Panc1 (cell line): ENCODE measurements around the gene AGPS. TPM values are rescaled to one million over a fixed set of nuclear protein-coding genes. Genes with fewer than 3 reads are reported as not detected.

Experiments
- ATAC-seq: fragments of 200-7000 bp; cut with Tn5 transposase; 2 replicates; pipeline ENCODE4 v1.9.1; 2020; ENCODE audit warnings: mild to moderate bottlenecking, moderate library complexity
- BruUV-seq: library from RNA; stranded (reverse); fragments of 400-500 nt; replicated peaks from 2 replicates; lab custom pipeline; 2021; lab: Mats Ljungman, UMichigan
- CTCF ChIA-PET: fragments of 300-600 bp; sonication (Branson Sonifier 250); formaldehyde crosslinking; loops from one replicate; lab custom pipeline; 2022; ENCODE audit warnings: antibody characterized with exemption; lab: Charles Lee
- POLR2A ChIA-PET: fragments of 300-600 bp; sonication (Branson Sonifier 250); formaldehyde crosslinking; loops from one replicate; lab custom pipeline; 2022; ENCODE audit warnings: antibody characterized with exemption; lab: Charles Lee
- DNase-seq: peaks from one replicate; pipeline ENCODE4 v3.0.0-alpha.2; 2010; ENCODE audit warnings: low read depth, low spot score
- H3K27ac ChIP-seq: 2 replicates; pipeline ENCODE4 v1.5.1; 2011; ENCODE audit warnings: mild to moderate bottlenecking, low read length, inconsistent platforms
- H3K27me3 ChIP-seq: fragments of 200-500 bp; sonication (Bioruptor generic); 2 replicates; pipeline ENCODE4 v1.6.0; 2014; ENCODE audit warnings: low read length, inconsistent platforms; ENCODE audit not compliant: control insufficient read depth, insufficient read depth
- H3K36me3 ChIP-seq: fragments of 200-500 bp; sonication (Bioruptor generic); 2 replicates; pipeline ENCODE4 v1.5.1; 2014; ENCODE audit warnings: inconsistent platforms, mild to moderate bottlenecking, low read length, moderate library complexity; ENCODE audit not compliant: control insufficient read depth, insufficient read depth
- H3K4me1 ChIP-seq: 2 replicates; pipeline ENCODE4 v1.5.1; 2011; ENCODE audit warnings: inconsistent platforms, mild to moderate bottlenecking, low read length, moderate library complexity; ENCODE audit not compliant: control insufficient read depth, insufficient read depth
- H3K4me3 ChIP-seq, 2 experiments: 2 replicates each; pipeline ENCODE4 v1.5.1; 2011 to 2012; ENCODE audit warnings: low read depth in 2 of 2, low read length in 2 of 2, mild to moderate bottlenecking in 2 of 2, inconsistent platforms in 1 of 2, moderate library complexity in 1 of 2
- H3K9me3 ChIP-seq: fragments of 200-500 bp; sonication (Bioruptor generic); 2 replicates; pipeline ENCODE4 v1.5.1; 2014; ENCODE audit warnings: low read depth, mild to moderate bottlenecking, inconsistent platforms, low read length, moderate library complexity; ENCODE audit not compliant: control insufficient read depth, insufficient read depth
- CTCF ChIP-seq: fragments of 450-650 bp; IDR thresholded peaks from 2 replicates; pipeline ENCODE4 v1.5.1; 2017; ENCODE audit warnings: mild to moderate bottlenecking
- POLR2AphosphoS5 ChIP-seq: IDR thresholded peaks from 2 replicates; pipeline ENCODE4 v1.6.1; 2012; ENCODE audit warnings: mild to moderate bottlenecking, low read depth, low read length, moderate library complexity
- SIN3A ChIP-seq: IDR thresholded peaks from 2 replicates; pipeline ENCODE4 v1.6.1; 2012; ENCODE audit warnings: low read depth, mild to moderate bottlenecking, low read length, moderate library complexity, borderline replicate concordance; ENCODE audit not compliant: insufficient read depth
- TCF7L2 ChIP-seq: IDR thresholded peaks from 2 replicates; pipeline ENCODE4 v1.6.1; 2011; ENCODE audit warnings: mild to moderate bottlenecking, low read depth, low read length, inconsistent platforms
- in situ Hi-C: cut with HindIII; loops from 2 replicates; pipeline ENCODE4 v1.10.0; 2016; ENCODE audit warnings: low sequenced_read_pairs, low pct_unique_long_range_greater_than_20kb
- intact Hi-C: fragments of 100-400 bp; cut with micrococcal nuclease; formaldehyde crosslinking; loops from one replicate; pipeline ENCODE4 v1.10.0; 2022; ENCODE audit not compliant: unreplicated experiment
- total RNA-seq: library from RNA; stranded (reverse); gene quantifications from one replicate; pipeline ENCODE4 v1.2.1, GENCODE V29; 2021; ENCODE audit not compliant: unreplicated experiment
- TF ChIP-seq, protein P1 (sequence below), 2 experiments: IDR thresholded peaks; 2 replicates each; pipeline ENCODE4 v1.6.1; 2011 to 2012; ENCODE audit warnings: low read depth in 2 of 2, control low read depth in 1 of 2, low read length in 1 of 2, mild to moderate bottlenecking in 1 of 2, moderate library complexity in 1 of 2; ENCODE audit not compliant: insufficient read depth in 1 of 2

Gene AGPS
- total RNA-seq, 1 experiment from 2014 or later = 68.7 TPM

GRCh38 chr2:177529166-177529565 lies 136.6 kb downstream of the AGPS start:
- in situ Hi-C loops (no loop called here), intact Hi-C loops (no loop called here)
- DNase-seq (no peak), ATAC-seq (no peak)
- ChIA-PET POLR2A (no interaction called here), CTCF (no interaction called here)
- no peaks in the 10 kb centered on the region for H3K36me3 ChIP-seq
- no peak overlapping the region for H3K4me3 ChIP-seq
- BruUV-seq = no TSS peak
- H3K27me3 ChIP-seq = no peaks in the 10 kb centered on the region
- no peaks in the 10 kb centered on the region for H3K9me3 ChIP-seq
- no peak for TF ChIP-seq SIN3A
- TF ChIP-seq, protein P1, sequence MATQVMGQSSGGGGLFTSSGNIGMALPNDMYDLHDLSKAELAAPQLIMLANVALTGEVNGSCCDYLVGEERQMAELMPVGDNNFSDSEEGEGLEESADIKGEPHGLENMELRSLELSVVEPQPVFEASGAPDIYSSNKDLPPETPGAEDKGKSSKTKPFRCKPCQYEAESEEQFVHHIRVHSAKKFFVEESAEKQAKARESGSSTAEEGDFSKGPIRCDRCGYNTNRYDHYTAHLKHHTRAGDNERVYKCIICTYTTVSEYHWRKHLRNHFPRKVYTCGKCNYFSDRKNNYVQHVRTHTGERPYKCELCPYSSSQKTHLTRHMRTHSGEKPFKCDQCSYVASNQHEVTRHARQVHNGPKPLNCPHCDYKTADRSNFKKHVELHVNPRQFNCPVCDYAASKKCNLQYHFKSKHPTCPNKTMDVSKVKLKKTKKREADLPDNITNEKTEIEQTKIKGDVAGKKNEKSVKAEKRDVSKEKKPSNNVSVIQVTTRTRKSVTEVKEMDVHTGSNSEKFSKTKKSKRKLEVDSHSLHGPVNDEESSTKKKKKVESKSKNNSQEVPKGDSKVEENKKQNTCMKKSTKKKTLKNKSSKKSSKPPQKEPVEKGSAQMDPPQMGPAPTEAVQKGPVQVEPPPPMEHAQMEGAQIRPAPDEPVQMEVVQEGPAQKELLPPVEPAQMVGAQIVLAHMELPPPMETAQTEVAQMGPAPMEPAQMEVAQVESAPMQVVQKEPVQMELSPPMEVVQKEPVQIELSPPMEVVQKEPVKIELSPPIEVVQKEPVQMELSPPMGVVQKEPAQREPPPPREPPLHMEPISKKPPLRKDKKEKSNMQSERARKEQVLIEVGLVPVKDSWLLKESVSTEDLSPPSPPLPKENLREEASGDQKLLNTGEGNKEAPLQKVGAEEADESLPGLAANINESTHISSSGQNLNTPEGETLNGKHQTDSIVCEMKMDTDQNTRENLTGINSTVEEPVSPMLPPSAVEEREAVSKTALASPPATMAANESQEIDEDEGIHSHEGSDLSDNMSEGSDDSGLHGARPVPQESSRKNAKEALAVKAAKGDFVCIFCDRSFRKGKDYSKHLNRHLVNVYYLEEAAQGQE (IDR thresholded peaks at IDR 0.05; ENCODE audit: insufficient read depth in 1 of 2, low read depth in 2 of 2, low read length in 1 of 2) = no peak
- no peaks in the 10 kb centered on the region for H3K4me1 ChIP-seq
- H3K27ac ChIP-seq = no peak overlapping the region

GRCh38 chr2:177530561-177530960 lies 138.0 kb downstream of the AGPS start:
- no TSS peak for BruUV-seq
- no peaks in the 10 kb centered on the region for H3K4me1 ChIP-seq
- H3K27me3 ChIP-seq = no peaks in the 10 kb centered on the region
- intact Hi-C loops = no loop called here
- H3K9me3 ChIP-seq = no peaks in the 10 kb centered on the region
- H3K4me3 ChIP-seq = no peak overlapping the region
- no peak for ATAC-seq
- DNase-seq = no peak
- no peak overlapping the region for H3K27ac ChIP-seq
- TF ChIP-seq TCF7L2 (no peak), SIN3A (no peak), POLR2AphosphoS5 (no peak), CTCF (no peak)
- TF ChIP-seq, protein P1 (IDR thresholded peaks at IDR 0.05; ENCODE audit: insufficient read depth in 1 of 2, low read depth in 2 of 2, low read length in 1 of 2) = no peak
- CTCF ChIA-PET = no interaction called here
- in situ Hi-C loops = no loop called here
- H3K36me3 ChIP-seq = no peaks in the 10 kb centered on the region
- POLR2A ChIA-PET = no interaction called here
